Measurements from ENCODE around the gene AKR1A1.
A peak's percentile ranks its signal among the peaks of the same experiment; 100 is the strongest.
"Not testable (repeated sequence)": the region's sequence is repeated elsewhere in the genome, so short reads cannot be mapped to it uniquely, and the experiment has no call there.

Gene AKR1A1

GRCh38 chr1:45523516-45523915 is 27.1 kb upstream of the AKR1A1 start:
- not testable (repeated sequence) for DNase-seq (ENCODE audit: extremely low read depth in 1 of 2, low read depth in 1 of 2)

- not testable (repeated sequence) for DNase-seq (ENCODE audit: extremely low read depth in 1 of 2, low read depth in 1 of 2)
These were observed 26.7 kb upstream of the AKR1A1 start for GRCh38 chr1:45523975-45524374.

- DNase-seq (ENCODE audit: extremely low read depth in 1 of 2, low read depth in 1 of 2): no peak
These were observed 24.4 kb upstream of the AKR1A1 start for GRCh38 chr1:45526135-45526644.

- DNase-seq (ENCODE audit: extremely low read depth in 1 of 2, low read depth in 1 of 2): no peak
These were observed 19.9 kb upstream of the AKR1A1 start for GRCh38 chr1:45530632-45531135.

- DNase-seq (ENCODE audit: extremely low read depth in 1 of 2, low read depth in 1 of 2): no peak
These were observed 18.8 kb upstream of the AKR1A1 start for GRCh38 chr1:45531873-45532272.

DNA sequence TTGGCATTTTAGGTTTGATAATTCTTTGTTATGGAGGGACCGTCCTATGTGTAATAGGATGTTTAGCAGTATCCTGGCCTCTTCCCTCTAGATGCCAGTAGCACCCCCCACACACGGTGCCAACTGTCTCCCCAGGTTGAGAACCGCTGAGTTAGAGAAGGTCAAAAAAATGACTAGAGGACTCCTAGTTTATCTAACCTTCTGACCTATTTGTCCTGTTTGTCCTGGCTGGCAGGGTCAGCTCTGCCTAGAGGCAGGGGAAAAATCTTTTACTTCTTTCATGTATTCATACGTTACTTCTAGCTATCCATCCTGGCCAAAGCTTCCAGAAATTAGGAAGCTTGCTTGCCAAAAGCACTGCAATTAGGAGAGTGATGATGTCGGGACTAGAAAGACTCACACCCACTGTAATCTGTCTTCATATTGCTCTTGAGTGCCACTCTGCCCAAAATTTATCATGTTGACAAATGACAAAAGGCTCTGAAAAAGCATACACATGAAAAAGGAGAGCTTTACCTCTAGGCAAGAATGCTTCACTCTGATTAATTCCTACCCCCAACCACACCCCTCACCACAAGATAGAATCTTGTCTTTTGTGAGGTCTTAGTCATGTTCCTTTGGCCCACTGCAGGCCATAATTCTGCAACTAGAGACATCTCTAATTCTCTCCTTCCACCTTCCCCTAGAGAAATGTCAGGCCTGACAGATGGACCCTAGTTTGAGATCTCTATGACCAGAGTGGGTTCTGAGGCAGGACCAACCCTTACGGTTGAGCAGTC is 14.4 kb upstream of the AKR1A1 start:
- no peak for DNase-seq (ENCODE audit: extremely low read depth in 1 of 2, low read depth in 1 of 2)

GRCh38 chr1:45536886-45537285 is 13.7 kb upstream of the AKR1A1 start:
- DNase-seq (ENCODE audit: extremely low read depth in 1 of 2, low read depth in 1 of 2): no peak

- DNase-seq (ENCODE audit: extremely low read depth in 1 of 2, low read depth in 1 of 2): no peak
These were observed 9.4 kb upstream of the AKR1A1 start for GRCh38 chr1:45541193-45541592.

DNA sequence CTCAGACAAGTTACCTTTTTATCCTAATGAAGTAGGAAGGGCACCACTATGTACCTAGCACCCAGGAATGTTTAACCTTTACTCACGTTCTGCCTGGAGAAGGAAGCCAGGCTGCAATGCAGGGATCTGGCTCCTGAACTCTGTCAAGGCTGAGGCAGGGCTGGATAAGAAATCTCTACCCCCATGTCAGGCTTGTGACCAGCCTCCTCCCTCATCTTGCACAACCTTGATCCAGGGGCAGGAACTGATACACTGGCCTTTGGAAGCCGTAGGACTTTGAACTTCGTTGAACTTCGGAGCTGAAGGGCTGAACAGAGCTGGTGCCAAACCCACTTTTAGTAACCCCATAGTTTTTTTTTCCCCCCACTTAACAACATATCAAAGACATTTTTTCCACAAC is 8.0 kb upstream of the AKR1A1 start:
- DNase-seq (ENCODE audit: extremely low read depth in 1 of 2, low read depth in 1 of 2): no peak

DNA sequence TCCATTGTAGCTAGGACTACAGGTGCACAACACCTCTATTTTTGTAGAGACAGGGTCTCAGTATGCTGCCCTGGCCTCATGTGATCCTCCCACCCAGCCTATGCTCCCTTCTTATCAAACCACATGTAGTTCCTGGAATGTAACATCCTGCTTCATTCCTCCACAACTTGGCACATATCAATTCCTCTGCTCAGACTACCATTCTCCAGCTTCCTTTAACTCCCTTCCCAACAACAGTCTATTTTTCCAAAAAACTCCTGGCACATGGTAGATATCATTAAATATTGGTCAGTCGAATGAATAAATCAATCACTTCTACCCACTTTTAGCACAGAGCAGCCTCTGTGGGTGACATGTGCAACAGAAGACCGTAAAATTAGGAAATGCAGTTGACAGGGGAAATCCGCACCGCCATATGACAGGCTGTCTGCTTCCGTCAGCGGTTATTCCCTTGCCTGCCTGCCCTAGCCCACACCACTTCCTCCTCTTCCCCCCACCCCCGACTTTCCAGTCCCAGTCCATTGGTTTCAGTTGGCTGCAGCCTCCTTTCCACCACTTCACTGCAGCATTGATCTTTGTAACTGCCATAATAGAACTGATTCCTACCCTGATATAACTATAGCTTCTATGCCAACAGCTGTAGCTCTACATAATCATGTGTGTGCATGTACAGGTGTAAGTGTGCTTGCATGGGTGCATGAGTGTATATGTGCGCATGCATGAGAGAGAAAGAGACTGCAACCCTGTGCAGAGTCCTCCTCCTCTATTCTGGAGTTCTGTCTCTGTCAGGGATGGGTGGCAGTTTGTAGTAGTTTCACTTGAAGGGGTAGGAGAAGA is 6.8 kb upstream of the AKR1A1 start:
- peak; percentile 46 to 65 for DNase-seq (ENCODE audit: extremely low read depth in 1 of 2, low read depth in 1 of 2)

- no peak for DNase-seq (ENCODE audit: extremely low read depth in 1 of 2, low read depth in 1 of 2)
These were observed 6.1 kb upstream of the AKR1A1 start for GRCh38 chr1:45544530-45544929.

DNA sequence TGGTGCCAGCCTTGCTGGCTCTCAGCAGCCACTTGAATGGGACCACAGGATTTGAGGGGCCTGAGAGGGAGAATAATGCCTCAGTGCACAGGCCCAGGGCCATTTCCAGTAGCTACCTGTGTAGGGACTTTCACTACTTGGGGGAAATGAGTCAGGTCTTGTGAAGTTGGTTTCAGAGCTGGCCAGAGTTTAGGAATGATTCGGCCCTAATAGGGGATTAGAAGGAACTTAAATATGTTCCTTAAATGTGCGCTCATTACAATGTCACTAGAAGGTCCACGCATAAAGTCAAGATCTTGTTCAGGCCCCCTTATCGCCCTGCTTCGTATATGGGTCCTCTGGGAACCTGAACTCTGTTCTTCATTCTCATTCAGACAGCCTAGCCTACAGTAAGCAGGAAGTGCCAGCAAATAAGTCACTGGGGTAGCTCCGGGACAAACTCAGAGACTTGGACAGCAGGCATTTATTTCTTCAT is 5.6 kb upstream of the AKR1A1 start:
- no peak for DNase-seq (ENCODE audit: extremely low read depth in 1 of 2, low read depth in 1 of 2)

DNA sequence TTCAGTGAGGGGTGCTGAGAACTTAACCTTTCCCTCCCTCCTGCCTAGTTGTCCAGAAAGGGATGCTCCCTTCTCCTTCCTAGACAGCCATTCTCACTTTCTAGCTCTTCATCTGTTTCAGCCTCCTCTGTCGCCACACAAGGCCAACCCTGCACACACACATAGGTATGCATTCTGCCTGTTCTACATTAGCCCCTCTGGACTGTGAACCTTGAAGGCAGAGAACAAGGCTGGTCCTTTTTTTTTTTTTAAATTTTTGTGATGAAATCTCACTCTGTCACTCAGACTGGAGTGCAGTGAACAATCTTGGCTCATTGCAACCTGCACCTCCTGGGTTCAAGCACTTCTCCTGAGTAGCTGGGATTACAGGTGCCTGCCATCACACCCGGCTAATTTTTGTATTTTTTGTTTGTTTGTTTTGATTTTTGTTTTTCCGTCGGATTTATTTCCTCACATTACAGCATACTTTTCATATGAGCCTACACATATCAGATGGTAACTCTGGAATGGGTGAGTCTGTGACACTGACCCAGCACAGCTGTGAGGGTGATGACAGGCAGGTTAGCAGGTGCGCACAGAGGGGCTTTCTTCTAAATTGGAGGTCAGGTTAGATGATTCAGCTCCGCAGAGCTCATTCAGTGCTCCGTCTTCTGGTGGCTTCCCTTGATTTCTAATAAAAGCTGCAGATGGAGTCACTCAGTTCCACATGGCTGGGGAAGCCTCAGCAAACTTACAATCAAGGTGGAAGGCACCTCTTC is 4.9 kb upstream of the AKR1A1 start:
- DNase-seq (ENCODE audit: extremely low read depth in 1 of 2, low read depth in 1 of 2): no peak

DNA sequence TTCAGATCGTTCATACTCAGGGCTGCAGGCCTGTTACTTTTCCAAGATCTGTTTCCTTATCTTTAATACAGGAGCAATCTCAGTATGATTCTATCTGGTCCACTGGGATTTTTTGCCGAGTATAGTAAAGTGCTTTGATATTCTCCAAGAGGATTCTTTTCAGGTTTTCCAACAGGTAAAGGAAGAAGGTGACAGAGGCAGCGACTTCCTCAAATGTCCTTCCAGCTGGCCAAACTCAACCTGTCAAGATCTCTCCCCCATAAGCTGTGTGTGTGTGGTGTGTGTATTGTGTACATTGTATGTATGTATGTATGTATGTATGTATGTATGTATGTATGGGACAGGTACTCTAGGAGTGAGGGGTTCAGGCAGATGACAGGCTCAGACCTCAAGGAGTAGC is 1.1 kb downstream of the AKR1A1 start:
- no peak for DNase-seq (ENCODE audit: extremely low read depth in 1 of 2, low read depth in 1 of 2)

DNA sequence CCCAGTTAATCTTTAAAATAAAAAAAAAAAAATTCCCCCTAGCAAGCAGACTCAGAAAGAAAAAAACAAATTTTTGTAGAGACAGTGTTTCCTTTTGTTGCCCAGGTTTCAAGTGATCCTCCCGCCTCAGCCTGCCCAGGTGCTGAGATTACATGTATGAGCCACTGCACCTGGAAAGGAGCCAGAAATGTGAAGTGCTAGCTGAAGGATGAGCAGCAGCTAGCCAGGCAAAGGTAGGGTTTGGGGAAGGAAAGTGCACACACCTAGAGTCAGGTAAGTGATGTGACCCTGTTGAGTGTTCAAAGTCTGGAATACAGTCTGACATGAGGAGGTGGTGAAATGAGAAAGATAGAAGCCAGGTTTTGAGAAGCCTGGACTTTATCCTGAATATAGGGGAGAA is 1.7 kb downstream of the AKR1A1 start:
- DNase-seq (ENCODE audit: extremely low read depth in 1 of 2, low read depth in 1 of 2): no peak

DNA sequence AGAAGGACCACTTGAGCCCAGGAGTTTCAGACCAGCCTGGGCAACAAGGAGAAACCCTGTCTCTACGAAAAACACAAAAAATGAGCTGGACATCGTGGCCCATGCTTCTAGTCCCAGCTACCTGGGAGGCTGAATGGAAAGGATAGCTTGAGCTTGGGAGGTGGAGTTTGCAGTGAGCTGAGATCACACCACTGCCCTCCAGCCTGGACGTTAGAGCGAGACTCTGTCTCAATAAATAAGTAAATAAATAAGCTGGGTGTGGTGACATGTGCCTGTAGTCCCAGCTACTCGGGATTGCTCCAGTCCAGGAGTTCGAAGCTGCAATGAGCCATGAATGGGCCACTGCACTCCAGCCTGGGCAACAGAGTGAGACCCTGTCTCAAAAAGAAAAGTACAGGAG is 3.6 kb downstream of the AKR1A1 start:
- DNase-seq (ENCODE audit: extremely low read depth in 1 of 2, low read depth in 1 of 2): no peak

GRCh38 chr1:45557422-45557944 is 6.9 kb downstream of the AKR1A1 start:
- DNase-seq (ENCODE audit: extremely low read depth in 1 of 2, low read depth in 1 of 2): no peak

GRCh38 chr1:45563843-45564242 is 13.2 kb downstream of the AKR1A1 start:
- no peak for DNase-seq (ENCODE audit: extremely low read depth in 1 of 2, low read depth in 1 of 2)

GRCh38 chr1:45566722-45567121 is 16.1 kb downstream of the AKR1A1 start:
- no peak for DNase-seq (ENCODE audit: extremely low read depth in 1 of 2, low read depth in 1 of 2)

- DNase-seq (ENCODE audit: extremely low read depth in 1 of 2, low read depth in 1 of 2): no peak
These were observed 17.3 kb downstream of the AKR1A1 start for GRCh38 chr1:45567911-45568310.

DNA sequence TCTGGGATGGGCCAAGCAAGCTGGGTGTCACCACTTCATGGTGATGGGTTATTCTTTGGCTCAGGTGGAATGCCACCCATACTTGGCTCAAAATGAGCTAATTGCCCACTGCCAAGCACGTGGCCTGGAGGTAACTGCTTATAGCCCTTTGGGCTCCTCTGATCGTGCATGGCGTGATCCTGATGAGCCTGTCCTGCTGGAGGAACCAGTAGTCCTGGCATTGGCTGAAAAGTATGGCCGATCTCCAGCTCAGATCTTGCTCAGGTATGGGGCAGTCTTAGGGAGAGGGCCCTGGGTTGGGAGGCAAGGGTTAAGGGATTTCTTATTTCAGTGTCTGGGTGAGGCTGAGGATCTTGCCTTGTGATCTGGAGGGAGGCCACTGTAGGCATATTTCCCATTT is 17.8 kb downstream of the AKR1A1 start:
- DNase-seq (ENCODE audit: extremely low read depth in 1 of 2, low read depth in 1 of 2): no peak
